Measurements from ENCODE around the gene TSPAN12. TPM values are rescaled to one million over a fixed set of nuclear protein-coding genes. Genes with fewer than 3 reads are reported as not detected.

Gene TSPAN12
- total and polyA plus RNA-seq, 2 donors (not counting 3 experiments of a cell fraction or from before 2014, with no cell fraction given) = 9.3 to 19.8 TPM

- ChIA-PET POLR2A (no interaction called here), CTCF (no interaction called here)
- Histone ChIP-seq H3K4me1 (ENCODE audit: control insufficient read depth, extremely low read depth, insufficient read depth, low read length) (no peaks in the 10 kb centered on the region), H3K9me1 (replicated peaks; ENCODE audit: control insufficient read depth, extremely low read depth, insufficient read depth, low read length) (no peaks in the 10 kb centered on the region), H3K4me3 (replicated peaks in 1 of 3; ENCODE audit: insufficient read depth in 1 of 3, low read depth in 1 of 3, low read length in 3 of 3) (no peak overlapping the region), H2AFZ (ENCODE audit: low read depth, low read length) (no peak overlapping the region), H3K79me2 (ENCODE audit: control insufficient read depth, insufficient read depth, low read length) (no peaks in the 10 kb centered on the region), H4K20me1 (replicated peaks; ENCODE audit: control insufficient read depth, extremely low read depth, insufficient read depth, low read length) (no peaks in the 10 kb centered on the region), H3K4me2 (ENCODE audit: insufficient read depth, low read length) (no peak overlapping the region), H3K36me3 (ENCODE audit: control insufficient read depth in 2 of 2, extremely low read depth in 1 of 2, insufficient read depth in 2 of 2, low read length in 2 of 2) (no peaks in the 10 kb centered on the region), H3K27me3 (ENCODE audit: control insufficient read depth in 2 of 2, insufficient read depth in 2 of 2, low read length in 2 of 2) (no peaks in the 10 kb centered on the region), H3K27ac (ENCODE audit: insufficient read depth, low read depth, low read length) (no peak overlapping the region), H3K9me3 (replicated peaks; ENCODE audit: control insufficient read depth, insufficient read depth, low read length) (no peaks in the 10 kb centered on the region), H3K9ac (replicated peaks; ENCODE audit: extremely low read depth, insufficient read depth, low read length) (no peak overlapping the region)
- intact Hi-C loops (cut with micrococcal nuclease) = no loop called here
- DNase-seq (ENCODE audit: low read depth, low spot score) = no peak
- TF ChIP-seq GATA2 (IDR thresholded peaks at IDR 0.05; ENCODE audit: insufficient read depth, insufficient read length, low read depth, low read length) = no peak
- no peak for TF ChIP-seq EZH2 (IDR thresholded peaks at IDR 0.05; ENCODE audit: borderline replicate concordance, low read depth, low read length, severe bottlenecking)
- no peak for TF ChIP-seq MYC (IDR thresholded peaks at IDR 0.05; ENCODE audit: low read depth, low read length)
- TF ChIP-seq POLR2A (IDR thresholded peaks at IDR 0.05; ENCODE audit: low read depth, low read length) = no peak
- no peak for TF ChIP-seq JUN (IDR thresholded peaks at IDR 0.05; ENCODE audit: borderline replicate concordance, insufficient read depth, insufficient read length, low read depth)
- no peak for TF ChIP-seq POLR2AphosphoS5 (IDR thresholded peaks at IDR 0.05; ENCODE audit: insufficient read depth, low read depth, low read length)
- dilution Hi-C loops (cut with MboI; ENCODE audit: extremely low pct_ligation_motif_present, low sequenced_read_pairs) = no loop called here
- no TSS peak for BruUV-seq (replicated peaks)
- FAIRE-seq = no peak
Measured at GRCh38 chr7:120864141-120864900, 6.4 kb upstream of the TSPAN12 start.

GRCh38 chr7:120862987-120863590, 5.1 kb upstream of the TSPAN12 start:
- no TSS peak for BruUV-seq (replicated peaks)
- Histone ChIP-seq H3K9me3 (replicated peaks; ENCODE audit: control insufficient read depth, insufficient read depth, low read length) (no peaks in the 10 kb centered on the region), H3K27me3 (ENCODE audit: control insufficient read depth in 2 of 2, insufficient read depth in 2 of 2, low read length in 2 of 2) (no peaks in the 10 kb centered on the region), H3K36me3 (ENCODE audit: control insufficient read depth in 2 of 2, extremely low read depth in 1 of 2, insufficient read depth in 2 of 2, low read length in 2 of 2) (no peaks in the 10 kb centered on the region), H3K4me2 (ENCODE audit: insufficient read depth, low read length) (no peak overlapping the region), H2AFZ (ENCODE audit: low read depth, low read length) (no peak overlapping the region), H3K4me1 (ENCODE audit: control insufficient read depth, extremely low read depth, insufficient read depth, low read length) (peaks cover 7% of the 10 kb centered on the region), H3K27ac (ENCODE audit: insufficient read depth, low read depth, low read length) (no peak overlapping the region), H4K20me1 (replicated peaks; ENCODE audit: control insufficient read depth, extremely low read depth, insufficient read depth, low read length) (no peaks in the 10 kb centered on the region), H3K79me2 (ENCODE audit: control insufficient read depth, insufficient read depth, low read length) (no peaks in the 10 kb centered on the region), H3K9ac (replicated peaks; ENCODE audit: extremely low read depth, insufficient read depth, low read length) (no peak overlapping the region), H3K4me3 (replicated peaks in 1 of 3; ENCODE audit: insufficient read depth in 1 of 3, low read depth in 1 of 3, low read length in 3 of 3) (no peak overlapping the region), H3K9me1 (replicated peaks; ENCODE audit: control insufficient read depth, extremely low read depth, insufficient read depth, low read length) (no peaks in the 10 kb centered on the region)
- CTCF ChIA-PET = interaction anchor here (0.9 to 1.4 kb wide), 6 partner anchors 9 to 123 kb away, joined by 3 to 6 read pairs (median 4); no protein-coding TSS in a partner anchor
- POLR2A ChIA-PET = interaction anchor here (0.5 kb wide), 1 partner anchor 164 kb away, joined by 4 read pairs; no protein-coding TSS in a partner anchor
- DNase-seq (ENCODE audit: low read depth, low spot score) (no peak), FAIRE-seq (no peak)
- dilution Hi-C loops (cut with MboI; ENCODE audit: extremely low pct_ligation_motif_present, low sequenced_read_pairs) (no loop called here), intact Hi-C loops (cut with micrococcal nuclease) (no loop called here)
- TF ChIP-seq MYC (IDR thresholded peaks at IDR 0.05; ENCODE audit: low read depth, low read length) = no peak
- TF ChIP-seq POLR2A (IDR thresholded peaks at IDR 0.05; ENCODE audit: low read depth, low read length) = no peak
- no peak for TF ChIP-seq POLR2AphosphoS5 (IDR thresholded peaks at IDR 0.05; ENCODE audit: insufficient read depth, low read depth, low read length)
- TF ChIP-seq EZH2 (IDR thresholded peaks at IDR 0.05; ENCODE audit: borderline replicate concordance, low read depth, low read length, severe bottlenecking) = no peak
- no peak for TF ChIP-seq FOS (IDR thresholded peaks at IDR 0.05; ENCODE audit: borderline replicate concordance, insufficient read depth, low read length)
- TF ChIP-seq CTCF (IDR thresholded peaks at IDR 0.05; ENCODE audit: extremely low read depth in 1 of 2, insufficient read depth in 1 of 2, low read depth in 1 of 2, low read length in 2 of 2) = no peak
- TF ChIP-seq GATA2 (IDR thresholded peaks at IDR 0.05; ENCODE audit: insufficient read depth, insufficient read length, low read depth, low read length) = no peak
- TF ChIP-seq MAX (IDR thresholded peaks at IDR 0.05; ENCODE audit: insufficient read depth, insufficient read length) = no peak
- TF ChIP-seq JUN (IDR thresholded peaks at IDR 0.05; ENCODE audit: borderline replicate concordance, insufficient read depth, insufficient read length, low read depth) = no peak

All from endothelial cell of umbilical vein (primary cell).